K562 (cell line): Measurements from ENCODE around the gene XPO6. TPM values are rescaled to one million over a fixed set of nuclear protein-coding genes. Genes with fewer than 3 reads are reported as not detected.

Source experiments
- ATAC-seq: fragments of 200-7000 bp; cut with Tn5 transposase; 3 replicates; pipeline ENCODE4 v1.9.1; 2020; ENCODE audit warnings: moderate library complexity
- BruUV-seq: library from RNA; stranded (reverse); fragments of 400-500 nt; replicated peaks from 2 replicates; lab custom pipeline; 2021; lab: Mats Ljungman, UMichigan
- CTCF ChIA-PET: fragments of 300-600 bp; formaldehyde crosslinking; extraction: SDS; loops from one replicate; lab custom pipeline; 2021; ENCODE audit warnings: low intra/inter-chr PET ratio; lab: Yijun Ruan, JAX
- POLR2A ChIA-PET: fragments of 300-600, 350-650 bp; sonication (Branson Sonifier 250); formaldehyde crosslinking; extraction: SDS; loops from one replicate; lab custom pipeline; 2021; ENCODE audit warnings: antibody characterized with exemption, inconsistent platforms; lab: Yijun Ruan, JAX
- DNase-seq, 4 experiments: peaks; one replicate each; pipeline versions ENCODE4 v3.0.0 to v3.0.0-alpha.2; 2011 to 2018; ENCODE audit warnings: low spot score in 3 of 4, mixed read lengths in 3 of 4; ENCODE audit errors: extremely low read depth in 1 of 4
- FAIRE-seq: peaks from 2 replicates; lab custom pipeline; 2011; peaks lifted over from hg19 to GRCh38; lab: Jason Lieb, UNC
- H2AFZ ChIP-seq: 2 replicates; pipeline ENCODE4 v1.6.0; 2011; ENCODE audit warnings: low read depth, low read length, control low read depth, inconsistent platforms
- H3K27ac ChIP-seq: fragments of 200-600 bp; 3 replicates; pipeline ENCODE4 v1.8.0; 2011; ENCODE audit warnings: low read depth, mild to moderate bottlenecking, control low read depth, inconsistent platforms, low read length, moderate library complexity, mixed read lengths; ENCODE audit errors: extremely low read depth
- H3K27me3 ChIP-seq, 2 experiments: fragments of 300-600 bp in 1 of 2; 2 replicates in 1 of 2; 3 replicates in 1 of 2; pipeline versions ENCODE4 v1.6.0 to v1.8.0; 2011; ENCODE audit warnings: inconsistent platforms in 2 of 2, low read length in 2 of 2, mild to moderate bottlenecking in 1 of 2, mixed read lengths in 1 of 2, moderate library complexity in 1 of 2; ENCODE audit not compliant: control insufficient read depth in 2 of 2, insufficient read depth in 2 of 2
- H3K36me3 ChIP-seq: fragments of 300-600 bp; 3 replicates; pipeline ENCODE4 v1.8.0; 2011; ENCODE audit warnings: mild to moderate bottlenecking, low read length, inconsistent platforms; ENCODE audit not compliant: control insufficient read depth, insufficient read depth
- H3K4me1 ChIP-seq, 2 experiments: fragments of 200-600 bp in 1 of 2; replicated peaks in 1 of 2; 2 replicates in 1 of 2; 3 replicates in 1 of 2; pipeline versions ENCODE4 v1.5.1 to v1.8.0; 2011; ENCODE audit warnings: inconsistent platforms in 2 of 2, low read length in 2 of 2, mild to moderate bottlenecking in 1 of 2, mixed read lengths in 1 of 2, moderate library complexity in 1 of 2; ENCODE audit not compliant: control insufficient read depth in 2 of 2, insufficient read depth in 2 of 2
- H3K4me2 ChIP-seq: 2 replicates; pipeline ENCODE4 v1.6.1; 2011; ENCODE audit warnings: low read length, control low read depth, inconsistent platforms, mixed read lengths; ENCODE audit not compliant: insufficient read depth
- H3K4me3 ChIP-seq: fragments of 200-600 bp; sonication (generic), shearing (Covaris generic); 2 replicates; pipeline ENCODE4 v1.5.1; 2016; ENCODE audit warnings: control low read depth, inconsistent platforms
- H3K79me2 ChIP-seq: fragments of 200-600 bp; 3 replicates; pipeline ENCODE4 v1.8.0; 2011; ENCODE audit warnings: low read length, inconsistent platforms; ENCODE audit not compliant: control insufficient read depth, insufficient read depth
- H3K9ac ChIP-seq, 2 experiments: 2 replicates each; pipeline versions ENCODE4 v1.6.0 to v1.6.1; 2011; ENCODE audit warnings: low read depth in 2 of 2, low read length in 2 of 2, control low read depth in 1 of 2, inconsistent platforms in 1 of 2, mild to moderate bottlenecking in 1 of 2, mixed read lengths in 1 of 2; ENCODE audit not compliant: insufficient read depth in 1 of 2
- H3K9me1 ChIP-seq: one replicate; pipeline ENCODE4 v1.6.0; 2011; ENCODE audit warnings: inconsistent platforms, mild to moderate bottlenecking, low read length, moderate library complexity; ENCODE audit not compliant: control insufficient read depth, insufficient read depth
- H3K9me3 ChIP-seq: replicated peaks from 2 replicates; pipeline ENCODE4 v1.5.1; 2011; ENCODE audit warnings: low read depth, low read length, inconsistent platforms; ENCODE audit not compliant: control insufficient read depth, insufficient read depth
- H4K20me1 ChIP-seq: replicated peaks from 2 replicates; pipeline ENCODE4 v1.6.1; 2011; ENCODE audit warnings: low read length, inconsistent platforms, mixed read lengths; ENCODE audit not compliant: control insufficient read depth, insufficient read depth
- DLX4 ChIP-seq: fragments of 250-450 bp; sonication (Bioruptor Pico); IDR thresholded peaks from 2 replicates; pipeline ENCODE4 v1.6.1; 2021; ENCODE audit warnings: mild to moderate bottlenecking
- FOXA3 ChIP-seq, 2 experiments: fragments of 450-650 bp in 1 of 2; sonication (generic) in 1 of 2; formaldehyde crosslinking; IDR thresholded peaks in 1 of 2; conservative IDR thresholded peaks in 1 of 2; 2 replicates each; pipeline versions ENCODE4 v1.4.0 to v1.8.0; 2020 to 2022; ENCODE audit warnings: mild to moderate bottlenecking in 2 of 2, missing genetic modification reagents in 1 of 2
- HES1 ChIP-seq: fragments of 450-650 bp; IDR thresholded peaks from 2 replicates; pipeline ENCODE4 v1.6.1; 2016; ENCODE audit warnings: low read depth, mild to moderate bottlenecking, moderate library complexity
- MAFK ChIP-seq: IDR thresholded peaks from 2 replicates; pipeline ENCODE4 v1.6.1; 2011; ENCODE audit warnings: low read length, improper control_type of control experiment
- MYNN ChIP-seq, 2 experiments: sonication (generic); formaldehyde crosslinking in 1 of 2; IDR thresholded peaks; 2 replicates each; pipeline versions ENCODE4 v1.5.0 to v1.6.1; 2016 to 2020; ENCODE audit warnings: antibody characterized with exemption in 1 of 2, missing genetic modification reagents in 1 of 2
- NR2F6 ChIP-seq: fragments of 450-650 bp; formaldehyde crosslinking; IDR thresholded peaks from 2 replicates; pipeline ENCODE4 v1.4.0; 2020; ENCODE audit warnings: mild to moderate bottlenecking
- NUFIP1 ChIP-seq: fragments of 450-650 bp; IDR thresholded peaks from 2 replicates; pipeline ENCODE4 v1.6.1; 2018; ENCODE audit not compliant: partially characterized antibody
- TFAM ChIP-seq: fragments of 250-450 bp; sonication (Bioruptor Pico); conservative IDR thresholded peaks from 2 replicates; pipeline ENCODE4 v1.5.0; 2021; ENCODE audit warnings: mild to moderate bottlenecking, moderate library complexity
- ZBTB40 ChIP-seq, 2 experiments: fragments of 450-650 bp in 1 of 2; sonication (generic) in 1 of 2; formaldehyde crosslinking in 1 of 2; IDR thresholded peaks; 2 replicates each; pipeline versions ENCODE4 v1.7.1 to v1.9.0; 2016 to 2022; ENCODE audit warnings: inconsistent platforms in 1 of 2, mild to moderate bottlenecking in 1 of 2, missing genetic modification reagents in 1 of 2
- ZKSCAN1 ChIP-seq: fragments of 150-350 bp; IDR thresholded peaks from 2 replicates; pipeline ENCODE4 v1.6.1; 2016; ENCODE audit warnings: low read depth, low read length
- WGBS: fragments of 100-300 bp; shearing (Covaris generic); methylation state at CpG from one replicate; pipeline ENCODE4 v1.1.6; 2016; ENCODE audit warnings: low coverage, mixed read lengths; ENCODE audit not compliant: insufficient coverage; ENCODE audit errors: missing lambda C conversion rate; 5-methylcytosine and 5-hydroxymethylcytosine counted together
- in situ Hi-C: fragments of 300-500 bp; cut with MboI; formaldehyde crosslinking; loops from 4 replicates; pipeline ENCODE4 v1.15.0; 2018; ENCODE audit warnings: inconsistent platforms, mixed read lengths
- intact Hi-C: fragments of 100-400 bp; cut with micrococcal nuclease; formaldehyde crosslinking; loops from 2 replicates; pipeline ENCODE4 v1.14.2; 2022
- polyA plus RNA-seq, 8 experiments: library from polyadenylated mRNA; depleted of rRNA in 4 of 8; stranded (reverse) in 5 of 8; unstranded in 3 of 8; fragments of >200 nt; fragmentation: Nextera tagmentation in 2 of 8; fragmentation: Illumina TruSeq in 1 of 8; extraction: Ambion mirVana in 2 of 8; extraction: Trizol in 1 of 8; gene quantifications; 2 replicates each; pipeline versions ENCODE4 v1.2.1 to v1.2.3, GENCODE V29; 2011 to 2014; ENCODE audit warnings: inconsistent platforms in 1 of 8, missing spikeins in 1 of 8
- total RNA-seq, 7 experiments: library from RNA; depleted of rRNA in 6 of 7; stranded (reverse); fragments of >200 nt in 6 of 7; fragmentation: Illumina TruSeq in 2 of 7; extraction: Trizol in 2 of 7; gene quantifications; 2 replicates each; pipeline versions ENCODE4 v1.2.1 to v1.2.3, GENCODE V29; 2011 to 2021; ENCODE audit warnings: low replicate concordance in 1 of 7

The XPO6 gene
- total and polyA plus RNA-seq, 9 of the 15 experiments (the other 6 are each of a cell fraction or from before 2014, with no cell fraction given): 11.2 to 196 (median 119) TPM

- no peaks in the 10 kb centered on the region for H3K9me1 ChIP-seq
- no peaks in the 10 kb centered on the region; the same call in 1 of the 3 replicates for H3K79me2 ChIP-seq
- H3K9me3 ChIP-seq: no peaks in the 10 kb centered on the region
- in situ Hi-C loops: no loop called here
- H3K4me2 ChIP-seq: no peak overlapping the region
- DNase-seq (no peak), FAIRE-seq (no peak), ATAC-seq (no peak)
- H3K4me1 ChIP-seq: peaks cover 2 to 10% of the 10 kb centered on the region in 2 experiments; a peak in 2 of 5 replicates
- H3K9ac ChIP-seq: no peak overlapping the region
- H3K27me3 ChIP-seq: no peaks in the 10 kb centered on the region
- H2AFZ ChIP-seq: no peak overlapping the region
- H3K4me3 ChIP-seq: no peak overlapping the region
- H4K20me1 ChIP-seq: peaks cover 6% of the 10 kb centered on the region; the same call in 1 of the 2 replicates
- intact Hi-C loops: no loop called here
- peaks cover 95% of the 10 kb centered on the region for H3K36me3 ChIP-seq
- ChIA-PET POLR2A (interaction anchor here (0.7 to 1.1 kb wide), 4 partner anchors 9 to 21 kb away, joined by 3 to 5 read pairs (median 4); no protein-coding TSS in a partner anchor), CTCF (no interaction called here)
- H3K27ac ChIP-seq: no peak overlapping the region
- 94% methylated on average over 6 of the region's 10 CpGs for WGBS
- BruUV-seq: no TSS peak
- TF ChIP-seq DLX4 (CRISPR knock-in tag) (no peak), ZBTB40 (IDR thresholded peaks at IDR 0.05) (no peak), ZBTB40 (CRISPR knock-in tag; IDR thresholded peaks at IDR 0.05) (no peak), HES1 (no peak), MAFK (no peak), ZKSCAN1 (no peak), NR2F6 (CRISPR knock-in tag) (no peak), NUFIP1 (no peak), TFAM (CRISPR knock-in tag) (no peak), FOXA3 (CRISPR knock-in tag; conservative IDR thresholded peaks at IDR 0.05 in 1 of 2, IDR thresholded peaks at IDR 0.05 in 1 of 2) (no peak), MYNN (IDR thresholded peaks at IDR 0.05) (no peak), MYNN (CRISPR knock-in tag; IDR thresholded peaks at IDR 0.05) (no peak)
Observed at GRCh38 chr16:28112908-28113307, 98.9 kb downstream of the XPO6 start.
